ENCODE results near the gene SPANXN1.
"Not testable (repeated sequence)": the region's sequence is repeated elsewhere in the genome, so short reads cannot be mapped to it uniquely, and the experiment has no call there.

The SPANXN1 gene, protein sequence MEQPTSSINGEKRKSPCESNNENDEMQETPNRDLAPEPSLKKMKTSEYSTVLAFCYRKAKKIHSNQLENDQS

DNA sequence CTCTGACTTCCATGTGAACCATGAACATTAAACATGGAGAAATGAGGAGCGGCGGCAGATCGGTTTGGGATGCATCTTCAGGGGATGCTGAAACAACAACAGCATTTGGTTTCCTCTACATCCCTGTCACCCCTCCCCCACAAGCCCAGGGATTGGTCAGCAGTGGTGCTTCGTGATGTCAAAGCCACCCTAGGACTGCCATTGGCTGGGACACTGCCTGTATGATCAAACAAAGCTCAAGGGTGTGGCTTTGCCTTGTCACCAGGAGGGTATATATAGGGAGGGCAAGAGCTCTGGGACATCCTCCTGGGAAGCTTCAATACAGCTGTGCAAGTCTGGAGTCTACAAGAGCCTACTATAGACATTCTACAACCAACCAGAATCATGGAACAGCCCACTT is at the start of gene SPANXN1:
Gene SPANXN1 (plus strand): TSS at position 301 of the 400 bp plus-strand sequence. CDS start 84 bp downstream, at position 385.
- DNase-seq (ENCODE audit: low read depth in 2 of 3, low spot score in 2 of 3), result not testable (repeated sequence)

DNA sequence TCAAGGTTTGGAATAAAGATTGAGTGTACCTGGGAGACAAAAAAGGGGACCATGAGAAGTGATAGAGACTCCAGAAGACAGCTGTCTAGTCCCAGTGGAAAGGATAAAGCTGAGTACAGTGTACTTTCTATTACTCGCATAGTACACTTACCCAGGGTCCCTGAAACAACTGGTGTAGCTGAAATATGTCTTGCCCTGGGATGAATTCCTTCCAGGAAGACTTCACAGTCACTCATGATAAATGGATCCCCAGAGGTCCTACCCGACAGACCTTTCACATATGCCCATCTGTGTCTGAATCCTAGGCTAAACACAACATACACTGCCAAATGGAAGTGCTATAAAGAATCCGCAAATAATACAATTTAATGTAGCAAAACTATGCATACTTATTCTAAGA is 48.2 kb upstream of the SPANXN1 start:
- no peak for DNase-seq (ENCODE audit: low read depth in 2 of 3, low spot score in 2 of 3)

DNA sequence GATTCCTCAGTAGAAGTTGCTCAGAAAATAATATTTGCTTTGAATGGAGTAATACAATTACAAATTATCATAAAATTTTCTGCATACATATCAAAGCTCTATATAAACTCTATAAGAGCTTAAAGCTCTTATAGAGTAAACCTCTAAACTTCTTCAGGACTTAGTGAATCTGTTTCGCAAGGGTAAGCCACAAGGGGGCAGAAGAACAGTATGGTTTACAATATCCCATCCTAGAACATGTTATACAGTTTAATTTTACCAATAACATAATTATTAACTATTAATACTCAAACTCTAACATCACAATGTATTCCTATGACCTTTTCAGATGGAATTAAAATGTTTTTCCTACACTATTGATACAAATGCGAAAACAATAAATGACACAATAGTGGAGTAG is 33.8 kb upstream of the SPANXN1 start:
- no peak for DNase-seq (ENCODE audit: low read depth in 2 of 3, low spot score in 2 of 3)

DNA sequence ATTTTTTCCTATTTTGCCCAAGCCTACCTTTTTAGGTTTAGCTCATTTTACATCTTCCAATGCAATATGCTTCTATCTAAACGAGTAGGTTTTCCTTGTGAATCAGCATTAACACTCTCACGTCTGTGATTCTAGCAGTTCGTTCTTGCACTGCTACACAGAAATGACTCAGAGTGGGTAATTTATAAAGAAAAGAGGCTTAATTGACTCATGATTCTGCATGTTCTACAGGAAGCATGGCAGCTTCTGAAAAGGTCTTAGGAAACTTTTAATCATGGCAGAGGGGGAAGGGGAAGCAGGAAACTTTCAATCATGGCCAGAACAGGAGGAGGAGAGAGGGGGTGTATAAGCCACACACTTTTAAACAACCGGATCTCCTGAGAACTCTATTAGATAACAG is 44.9 kb downstream of the SPANXN1 start:
- DNase-seq (ENCODE audit: low read depth in 2 of 3, low spot score in 2 of 3), result no peak

Measured in activated CD8-positive, alpha-beta memory T cell treated with anti-CD3 and anti-CD28 coated beads for 48 hours (primary cell).